ENCODE measurements around the gene KRTAP1-5. TPM values are rescaled to one million over a fixed set of nuclear protein-coding genes. Genes with fewer than 3 reads are reported as not detected.
"Not testable (repeated sequence)": the region's sequence is repeated elsewhere in the genome, so short reads cannot be mapped to it uniquely, and the experiment has no call there.

KRTAP1-5 gene
- total RNA-seq, 1 donor: 25.0 TPM

GRCh38 chr17:41069031-41069430 lies 42.0 kb upstream of the KRTAP1-5 start:
- Histone ChIP-seq H3K4me3 (ENCODE audit: insufficient read depth, low read length) (no peak overlapping the region), H3K4me1 (ENCODE audit: insufficient read depth, low read length) (peaks cover 5% of the 10 kb centered on the region), H3K9me3 (ENCODE audit: low read depth, low read length) (no peaks in the 10 kb centered on the region), H3K36me3 (ENCODE audit: insufficient read depth, low read length) (no peaks in the 10 kb centered on the region), H4K20me1 (ENCODE audit: insufficient read depth, low read length) (no peaks in the 10 kb centered on the region), H3K79me2 (ENCODE audit: insufficient read depth, low read length) (no peaks in the 10 kb centered on the region), H3K27ac (ENCODE audit: low read depth, low read length) (no peak overlapping the region), H2AFZ (ENCODE audit: low read length) (no peak overlapping the region), H3K4me2 (ENCODE audit: insufficient read depth, low read length) (no peak overlapping the region), H3K27me3 (ENCODE audit: insufficient read depth, low read length) (no peaks in the 10 kb centered on the region)
- TF ChIP-seq CTCF (IDR thresholded peaks at IDR 0.05; ENCODE audit: extremely low read depth, low read depth, low read length): no peak
- no peak for DNase-seq (ENCODE audit: insufficient read length, low spot score, missing footprints)

- Histone ChIP-seq H3K9me3 (ENCODE audit: low read depth, low read length) (no peaks in the 10 kb centered on the region), H3K27me3 (ENCODE audit: insufficient read depth, low read length) (no peaks in the 10 kb centered on the region), H3K79me2 (ENCODE audit: insufficient read depth, low read length) (no peaks in the 10 kb centered on the region), H3K4me1 (ENCODE audit: insufficient read depth, low read length) (peaks cover 20% of the 10 kb centered on the region), H3K4me3 (ENCODE audit: insufficient read depth, low read length) (no peak overlapping the region), H3K27ac (ENCODE audit: low read depth, low read length) (peak overlapping the region; percentile 74), H3K4me2 (ENCODE audit: insufficient read depth, low read length) (no peak overlapping the region), H3K36me3 (ENCODE audit: insufficient read depth, low read length) (no peaks in the 10 kb centered on the region), H2AFZ (ENCODE audit: low read length) (no peak overlapping the region), H4K20me1 (ENCODE audit: insufficient read depth, low read length) (no peaks in the 10 kb centered on the region)
- TF ChIP-seq CTCF (IDR thresholded peaks at IDR 0.05; ENCODE audit: extremely low read depth, low read depth, low read length): no peak
- no peak for DNase-seq (ENCODE audit: insufficient read length, low spot score, missing footprints)
Measured at GRCh38 chr17:41067281-41067680, 40.3 kb upstream of the KRTAP1-5 start.

DNA sequence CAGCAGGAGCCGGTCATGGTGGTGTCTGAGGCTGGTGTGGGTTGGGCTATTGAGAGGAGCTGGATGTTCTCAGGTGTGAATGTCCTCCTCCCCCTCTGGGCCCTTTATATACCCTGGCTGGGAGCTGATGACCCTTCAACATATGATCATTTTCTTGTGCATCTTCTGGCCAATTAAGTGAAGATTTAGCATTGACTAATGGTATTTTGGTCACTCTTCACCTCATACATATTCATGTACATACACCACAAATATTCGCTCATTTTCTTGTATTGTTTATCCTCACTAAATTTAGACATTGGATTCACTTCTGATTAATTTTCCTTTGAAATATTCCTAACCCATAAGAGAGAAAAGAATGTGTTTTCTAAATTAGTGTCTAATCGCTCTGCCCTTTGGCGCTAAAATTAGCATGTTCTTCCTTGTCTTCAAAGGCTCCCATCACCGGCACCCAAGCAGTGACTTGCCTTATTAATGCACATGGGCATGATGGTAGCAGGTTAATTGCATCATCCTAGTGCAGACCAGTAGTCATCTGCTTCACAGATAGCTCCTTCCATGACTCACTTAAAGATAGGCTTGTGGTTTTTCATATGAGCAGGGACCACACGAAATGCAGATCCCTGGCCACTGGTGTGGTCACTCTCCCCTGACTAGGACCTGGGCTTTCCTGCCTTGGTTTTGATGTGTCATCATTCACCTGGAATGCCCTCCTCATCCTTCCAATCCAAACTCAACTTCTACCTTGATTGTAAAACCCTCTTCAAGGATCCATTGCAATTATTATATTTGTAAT lies 39.0 kb upstream of the KRTAP1-5 start, which contains the start of gene KRTAP2-4:
Gene KRTAP2-4 (minus strand): TSS at position 51 of the 796 bp plus-strand sequence. CDS start 34 bp downstream, at position 17.
- H3K4me3 ChIP-seq (ENCODE audit: insufficient read depth, low read length): no peak within 1 kb of the TSS
- H4K20me1 ChIP-seq (ENCODE audit: insufficient read depth, low read length): no peaks in the 10 kb centered on the region
- TF ChIP-seq CTCF (IDR thresholded peaks at IDR 0.05; ENCODE audit: extremely low read depth, low read depth, low read length): no peak
- H3K27me3 ChIP-seq (ENCODE audit: insufficient read depth, low read length): no peaks in the 10 kb centered on the region
- H3K4me1 ChIP-seq (ENCODE audit: insufficient read depth, low read length): peaks cover 30% of the 10 kb centered on the region
- H3K79me2 ChIP-seq (ENCODE audit: insufficient read depth, low read length): no peaks in the 10 kb centered on the region
- no peaks in the 10 kb centered on the region for H3K36me3 ChIP-seq (ENCODE audit: insufficient read depth, low read length)
- no peak within 1 kb of the TSS for H2AFZ ChIP-seq (ENCODE audit: low read length)
- no peak within 1 kb of the TSS for H3K4me2 ChIP-seq (ENCODE audit: insufficient read depth, low read length)
- H3K9me3 ChIP-seq (ENCODE audit: low read depth, low read length): no peaks in the 10 kb centered on the region
- DNase-seq (ENCODE audit: insufficient read length, low spot score, missing footprints): peak; percentile 87
- peak within 1 kb of the TSS; percentile 91 for H3K27ac ChIP-seq (ENCODE audit: low read depth, low read length)

GRCh38 chr17:41065016-41065689 lies 38.1 kb upstream of the KRTAP1-5 start:
- not testable (repeated sequence) for H3K79me2 ChIP-seq (ENCODE audit: insufficient read depth, low read length); H3K9me3 ChIP-seq (ENCODE audit: low read depth, low read length); H3K27ac ChIP-seq (ENCODE audit: low read depth, low read length); H4K20me1 ChIP-seq (ENCODE audit: insufficient read depth, low read length); H3K36me3 ChIP-seq (ENCODE audit: insufficient read depth, low read length); H3K4me2 ChIP-seq (ENCODE audit: insufficient read depth, low read length); DNase-seq (ENCODE audit: insufficient read length, low spot score, missing footprints); H2AFZ ChIP-seq (ENCODE audit: low read length); H3K27me3 ChIP-seq (ENCODE audit: insufficient read depth, low read length); H3K4me3 ChIP-seq (ENCODE audit: insufficient read depth, low read length)
- H3K4me1 ChIP-seq (ENCODE audit: insufficient read depth, low read length): peaks cover 39% of the 10 kb centered on the region

Data from osteoblast (primary cell).